ENCODE results near the gene TOLLIP. TPM values are rescaled to one million over a fixed set of nuclear protein-coding genes. Genes with fewer than 3 reads are reported as not detected.

The TOLLIP gene
- total RNA-seq, 1 donor from 2014 or later, result 43.2 TPM

- intact Hi-C loops (cut with micrococcal nuclease), result no loop called here
These were observed 8.6 kb upstream of the TOLLIP start for GRCh38 chr11:1317993-1318392.

- intact Hi-C loops (cut with micrococcal nuclease), result no loop called here
These were observed 8.0 kb upstream of the TOLLIP start for GRCh38 chr11:1317432-1317831.

GRCh38 chr11:1310772-1311468 is 1.5 kb upstream of the TOLLIP start:
- intact Hi-C loops (cut with micrococcal nuclease), result no loop called here

- intact Hi-C loops (cut with micrococcal nuclease), result no loop called here
These were observed 871 bp upstream of the TOLLIP start for GRCh38 chr11:1310318-1310687.

GRCh38 chr11:1308743-1309497 is 512 bp downstream of the TOLLIP start:
- intact Hi-C loops (cut with micrococcal nuclease), result loop anchor here (1.0 to 5.0 kb wide), 5 partner anchors 26 to 263 kb away; partner anchors contain the start of genes BRSK2 and DUSP8

- intact Hi-C loops (cut with micrococcal nuclease), result loop anchor here (5.0 kb wide), 1 partner anchor 264 kb away; the partner anchor contains the start of gene DUSP8
These were observed 1.3 kb downstream of the TOLLIP start for GRCh38 chr11:1307998-1308742.

- intact Hi-C loops (cut with micrococcal nuclease), result loop anchor here (5.0 kb wide), 1 partner anchor 265 kb away; the partner anchor contains the start of gene DUSP8
These were observed 2.1 kb downstream of the TOLLIP start for GRCh38 chr11:1307163-1307870.

GRCh38 chr11:1306186-1307162 is 3.0 kb downstream of the TOLLIP start:
- intact Hi-C loops (cut with micrococcal nuclease), result loop anchor here (5.0 kb wide), 1 partner anchor 266 kb away; the partner anchor contains the start of gene DUSP8

GRCh38 chr11:1305501-1306056 is 3.9 kb downstream of the TOLLIP start:
- intact Hi-C loops (cut with micrococcal nuclease), result loop anchor here (5.0 kb wide), 1 partner anchor 267 kb away; the partner anchor contains the start of gene DUSP8

GRCh38 chr11:1305063-1305495 is 4.4 kb downstream of the TOLLIP start:
- intact Hi-C loops (cut with micrococcal nuclease), result loop anchor here (5.0 kb wide), 1 partner anchor 267 kb away; the partner anchor contains the start of gene DUSP8

GRCh38 chr11:1304380-1304779 is 5.1 kb downstream of the TOLLIP start:
- intact Hi-C loops (cut with micrococcal nuclease), result no loop called here

- intact Hi-C loops (cut with micrococcal nuclease), result no loop called here
These were observed 5.5 kb downstream of the TOLLIP start for GRCh38 chr11:1303973-1304372.

GRCh38 chr11:1303126-1303821 is 6.2 kb downstream of the TOLLIP start:
- intact Hi-C loops (cut with micrococcal nuclease), result no loop called here

- intact Hi-C loops (cut with micrococcal nuclease), result no loop called here
These were observed 6.8 kb downstream of the TOLLIP start for GRCh38 chr11:1302461-1303125.

- intact Hi-C loops (cut with micrococcal nuclease), result no loop called here
These were observed 7.4 kb downstream of the TOLLIP start for GRCh38 chr11:1302041-1302460.

GRCh38 chr11:1301220-1302000 is 8.0 kb downstream of the TOLLIP start:
- intact Hi-C loops (cut with micrococcal nuclease), result no loop called here

- intact Hi-C loops (cut with micrococcal nuclease), result no loop called here
These were observed 8.8 kb downstream of the TOLLIP start for GRCh38 chr11:1300569-1301187.
